Measurements from ENCODE around the gene GYPC. TPM values are rescaled to one million over a fixed set of nuclear protein-coding genes. Genes with fewer than 3 reads are reported as not detected.

Gene GYPC
- total RNA-seq, 1 experiment from 2014 or later = 13.6 TPM

DNA sequence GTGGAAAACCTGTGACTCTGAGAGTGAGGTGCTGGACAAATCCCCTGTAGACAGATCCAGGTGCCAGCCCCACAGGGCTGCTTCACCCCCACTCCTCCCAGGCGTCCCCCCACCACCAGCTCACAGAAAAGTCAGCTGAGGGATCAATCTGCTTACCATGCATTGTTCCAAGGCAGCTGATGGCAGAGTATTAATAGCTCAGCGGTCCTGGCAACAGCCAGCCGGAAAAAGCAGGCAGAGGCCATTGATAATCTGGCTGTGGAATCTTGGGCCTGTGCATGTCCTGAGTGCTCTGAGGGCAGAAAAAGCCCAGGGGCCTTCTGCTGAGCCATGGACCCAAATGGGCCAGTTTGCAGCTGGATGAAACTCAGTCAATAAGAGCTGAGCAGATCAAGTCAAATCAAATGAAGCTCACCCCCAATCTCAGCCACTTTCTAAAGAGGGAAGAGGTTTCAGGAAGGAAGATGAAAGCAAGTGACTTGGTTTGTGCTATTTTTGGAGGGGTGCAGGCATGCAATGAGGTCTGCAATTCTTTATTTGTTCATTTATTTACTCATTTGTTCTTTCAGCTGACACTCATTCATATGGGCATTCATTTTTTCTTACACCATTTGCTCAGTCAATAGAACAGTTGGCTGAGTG lies 63.4 kb downstream of the GYPC start:
- TF ChIP-seq, protein P1, sequence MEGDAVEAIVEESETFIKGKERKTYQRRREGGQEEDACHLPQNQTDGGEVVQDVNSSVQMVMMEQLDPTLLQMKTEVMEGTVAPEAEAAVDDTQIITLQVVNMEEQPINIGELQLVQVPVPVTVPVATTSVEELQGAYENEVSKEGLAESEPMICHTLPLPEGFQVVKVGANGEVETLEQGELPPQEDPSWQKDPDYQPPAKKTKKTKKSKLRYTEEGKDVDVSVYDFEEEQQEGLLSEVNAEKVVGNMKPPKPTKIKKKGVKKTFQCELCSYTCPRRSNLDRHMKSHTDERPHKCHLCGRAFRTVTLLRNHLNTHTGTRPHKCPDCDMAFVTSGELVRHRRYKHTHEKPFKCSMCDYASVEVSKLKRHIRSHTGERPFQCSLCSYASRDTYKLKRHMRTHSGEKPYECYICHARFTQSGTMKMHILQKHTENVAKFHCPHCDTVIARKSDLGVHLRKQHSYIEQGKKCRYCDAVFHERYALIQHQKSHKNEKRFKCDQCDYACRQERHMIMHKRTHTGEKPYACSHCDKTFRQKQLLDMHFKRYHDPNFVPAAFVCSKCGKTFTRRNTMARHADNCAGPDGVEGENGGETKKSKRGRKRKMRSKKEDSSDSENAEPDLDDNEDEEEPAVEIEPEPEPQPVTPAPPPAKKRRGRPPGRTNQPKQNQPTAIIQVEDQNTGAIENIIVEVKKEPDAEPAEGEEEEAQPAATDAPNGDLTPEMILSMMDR (conservative IDR thresholded peaks at IDR 0.05) = no peak
- no peaks in the 10 kb centered on the region for H3K79me2 ChIP-seq (ENCODE audit: insufficient read depth, low read length)
- H3K9me3 ChIP-seq (ENCODE audit: control insufficient read depth, low read depth, low read length) = no peaks in the 10 kb centered on the region
- no peak overlapping the region for H3K4ac ChIP-seq (ENCODE audit: low read depth, low read length)
- Mint-ChIP-seq H3K4me1 (no peaks in the 10 kb centered on the region), H3K9me3 (no peaks in the 10 kb centered on the region; a peak in 1 of 5 replicates), H3K27ac (no peak overlapping the region), H3K27me3 (ENCODE audit: low read depth) (no peaks in the 10 kb centered on the region; the same call in 1 of the 2 replicates), H3K36me3 (ENCODE audit: insufficient read depth in 1 of 3, low read depth in 3 of 3) (no peaks in the 10 kb centered on the region), H3K4me3 (no peak overlapping the region)
- no peak overlapping the region for H2AK5ac ChIP-seq (ENCODE audit: insufficient read length, low read length)
- no peak overlapping the region for H2BK20ac ChIP-seq (ENCODE audit: low read depth, low read length, poor library complexity, severe bottlenecking)
- no peak overlapping the region for H4K8ac ChIP-seq (replicated peaks; ENCODE audit: insufficient read length, low read depth, low read length)
- no peak overlapping the region for H2AFZ ChIP-seq (ENCODE audit: low read length)
- no peak overlapping the region for H3K14ac ChIP-seq (ENCODE audit: insufficient read depth, low read length)
- H3T11ph ChIP-seq (ENCODE audit: low read length) = no peak overlapping the region
- H4K20me1 ChIP-seq (ENCODE audit: control insufficient read depth, insufficient read depth, insufficient read length) = no peaks in the 10 kb centered on the region
- H2BK12ac ChIP-seq (ENCODE audit: insufficient read length, low read depth, low read length) = no peak overlapping the region
- no peak overlapping the region for H4K5ac ChIP-seq (ENCODE audit: insufficient read length, low read depth, low read length)
- no peaks in the 10 kb centered on the region for H3K23me2 ChIP-seq (ENCODE audit: insufficient read length, low read depth, low read length, poor library complexity, severe bottlenecking)
- no peak overlapping the region for H3K4me2 ChIP-seq (ENCODE audit: insufficient read depth, insufficient read length, low read length)
- H3K4me1 ChIP-seq (ENCODE audit: insufficient read depth, low read length) = no peaks in the 10 kb centered on the region
- no peak overlapping the region for H3K56ac ChIP-seq (ENCODE audit: insufficient read length, low read depth, low read length)
- no peak overlapping the region for H3K18ac ChIP-seq (ENCODE audit: insufficient read length, low read depth, low read length)
- H3K23ac ChIP-seq (ENCODE audit: insufficient read length, low read depth, low read length) = no peak overlapping the region
- no peak overlapping the region for H3K9ac ChIP-seq (ENCODE audit: extremely low read depth, insufficient read length, low read length)
- DNase-seq = no peak
- H3K27me3 ChIP-seq (ENCODE audit: insufficient read depth, low read length) = no peaks in the 10 kb centered on the region
- no CpG with 5 or more reads among the region's 3 CpGs for WGBS (ENCODE audit: extremely low coverage, insufficient read length, low lambda C conversion rate)
- no peak overlapping the region for H4K91ac ChIP-seq (ENCODE audit: insufficient read length, low read depth, low read length)
- no peak overlapping the region for H2BK5ac ChIP-seq (ENCODE audit: insufficient read length, low read length)
- no peak overlapping the region for H2BK15ac ChIP-seq (ENCODE audit: low read depth, low read length)
- H3K27ac ChIP-seq (ENCODE audit: insufficient read length, low read depth, low read length) = no peak overlapping the region
- no peaks in the 10 kb centered on the region for H3K79me1 ChIP-seq (ENCODE audit: insufficient read depth, low read depth, low read length, poor library complexity, severe bottlenecking)
- no peak overlapping the region for H2BK120ac ChIP-seq (ENCODE audit: low read depth, low read length, poor library complexity, severe bottlenecking)
